B cell (primary cell): ENCODE data around the gene RGN. TPM values are rescaled to one million over a fixed set of nuclear protein-coding genes. Genes with fewer than 3 reads are reported as not detected.

Experiments
- ATAC-seq: fragments of 200-7000 bp; cut with Tn5 transposase; one replicate; pipeline ENCODE4 v1.10.0; 2021; ENCODE audit warnings: low read depth, mild to moderate bottlenecking, moderate number of reproducible peaks, moderate library complexity
- CTCF ChIA-PET: fragments of 350-600 bp; sonication (Branson Sonifier 250); formaldehyde crosslinking; loops from one replicate; lab custom pipeline; 2021; ENCODE audit warnings: antibody characterized with exemption, inconsistent platforms; lab: Charles Lee
- POLR2A ChIA-PET: fragments of 350-600 bp; sonication (Branson Sonifier 250); formaldehyde crosslinking; loops from one replicate; lab custom pipeline; 2021; ENCODE audit warnings: antibody characterized with exemption; lab: Charles Lee
- DNase-seq: peaks from one replicate; pipeline ENCODE4 v3.0.0; 2013
- H2AFZ ChIP-seq: 2 replicates; pipeline ENCODE4 v1.6.1; 2012; ENCODE audit warnings: mild to moderate bottlenecking, low read depth, low read length; ENCODE audit not compliant: insufficient read depth, poor library complexity, severe bottlenecking
- H3K27ac ChIP-seq, 2 donors: 1 replicate in 1 of 2; 2 replicates in 1 of 2; pipeline ENCODE4 v1.5.1; 2012 to 2013; ENCODE audit warnings: low read length in 2 of 2, mild to moderate bottlenecking in 2 of 2, moderate library complexity in 1 of 2
- H3K27me3 ChIP-seq, 4 experiments: fragments of 200-600 bp in 1 of 4; sonication (generic) in 1 of 4; replicated peaks in 1 of 4; 1 replicate in 2 of 4; 2 replicates in 2 of 4; pipeline versions ENCODE4 v1.6.1 to v1.7.0; 2013 to 2016; ENCODE audit warnings: low read length in 3 of 4, mild to moderate bottlenecking in 2 of 4, mixed read lengths in 1 of 4, moderate library complexity in 1 of 4; ENCODE audit not compliant: insufficient read depth in 4 of 4, control insufficient read depth in 3 of 4; ENCODE audit errors: control extremely low read depth in 1 of 4
- H3K36me3 ChIP-seq, 2 experiments: replicated peaks in 1 of 2; 1 replicate in 1 of 2; 2 replicates in 1 of 2; pipeline versions ENCODE4 v1.6.1 to v1.7.1; 2013; ENCODE audit warnings: low read length in 1 of 2; ENCODE audit not compliant: insufficient read depth in 2 of 2, control insufficient read depth in 1 of 2; ENCODE audit errors: control extremely low read depth in 1 of 2, extremely low read depth in 1 of 2
- H3K4me1 ChIP-seq, 2 donors: fragments of 200-600 bp in 1 of 2; sonication (generic) in 1 of 2; 1 replicate in 1 of 2; 2 replicates in 1 of 2; pipeline versions ENCODE4 v1.5.1 to v1.6.1; 2013 to 2017; ENCODE audit warnings: low read length in 2 of 2; ENCODE audit not compliant: control insufficient read depth in 2 of 2, insufficient read depth in 2 of 2
- H3K4me2 ChIP-seq: replicated peaks from 2 replicates; pipeline ENCODE3; 2012; ENCODE audit warnings: mild to moderate bottlenecking, low read depth, low read length; ENCODE audit not compliant: poor library complexity, severe bottlenecking
- H3K4me3 ChIP-seq, 5 experiments: fragments of 200-600 bp in 1 of 5; sonication (generic) in 1 of 5; 1 replicate in 3 of 5; 2 replicates in 2 of 5; pipeline versions ENCODE4 v1.5.1 to v1.7.0; 2011 to 2016; ENCODE audit warnings: low read length in 4 of 5, mild to moderate bottlenecking in 4 of 5, low read depth in 2 of 5, control low read depth in 1 of 5, moderate library complexity in 1 of 5; ENCODE audit not compliant: insufficient read depth in 1 of 5; ENCODE audit errors: control extremely low read depth in 1 of 5, extremely low read depth in 1 of 5
- H3K79me2 ChIP-seq: fragments of 200-600 bp; sonication (generic); one replicate; pipeline ENCODE4 v1.6.0; 2016; ENCODE audit warnings: low read length; ENCODE audit not compliant: control insufficient read depth, insufficient read depth
- H3K9ac ChIP-seq: fragments of 200-600 bp; sonication (generic); 2 replicates; pipeline ENCODE4 v1.6.1; 2017; ENCODE audit warnings: mild to moderate bottlenecking, low read length, moderate library complexity
- H3K9me3 ChIP-seq, 3 donors: one replicate each; pipeline versions ENCODE4 v1.6.1 to v1.7.1; 2013; ENCODE audit warnings: low read length in 2 of 3; ENCODE audit not compliant: control insufficient read depth in 2 of 3, insufficient read depth in 1 of 3; ENCODE audit errors: control extremely low read depth in 1 of 3
- H4K20me1 ChIP-seq: 2 replicates; pipeline ENCODE4 v1.6.0; 2012; ENCODE audit warnings: mild to moderate bottlenecking, low read length; ENCODE audit not compliant: insufficient read depth, control insufficient read depth, poor library complexity, severe bottlenecking
- H3K27ac Mint-ChIP-seq: one replicate; pipeline ENCODE4 v1.8.0; 2021; ENCODE audit warnings: mixed read lengths
- H3K27me3 Mint-ChIP-seq: one replicate; pipeline ENCODE4 v1.8.0; 2021; ENCODE audit warnings: mixed read lengths
- H3K4me1 Mint-ChIP-seq: one replicate; pipeline ENCODE4 v1.8.0; 2021; ENCODE audit warnings: mixed read lengths
- H3K4me3 Mint-ChIP-seq: one replicate; pipeline ENCODE4 v1.8.0; 2021; ENCODE audit warnings: mixed read lengths
- H3K9me3 Mint-ChIP-seq: one replicate; pipeline ENCODE4 v1.8.0; 2022; ENCODE audit warnings: mixed read lengths; ENCODE audit not compliant: insufficient read depth
- CTCF ChIP-seq: fragments of 200-600 bp; IDR thresholded peaks from one replicate; pipeline ENCODE4 v1.8.0; 2022; ENCODE audit warnings: antibody characterized with exemption, mild to moderate bottlenecking
- EZH2 ChIP-seq: IDR thresholded peaks from 2 replicates; pipeline ENCODE4 v1.6.1; 2012; ENCODE audit warnings: borderline replicate concordance, low read depth, mild to moderate bottlenecking, moderate library complexity, low read length; ENCODE audit not compliant: insufficient read depth, poor library complexity, severe bottlenecking
- WGBS: methylation state at CpG from one replicate; pipeline ENCODE4 v1.1.5; 2013; ENCODE audit warnings: missing lambda C conversion rate; ENCODE audit not compliant: insufficient coverage; 5-methylcytosine and 5-hydroxymethylcytosine counted together
- intact Hi-C: fragments of 100-400 bp; cut with micrococcal nuclease; formaldehyde crosslinking; loops from one replicate; pipeline ENCODE4 v1.10.0; 2022
- polyA plus RNA-seq: library from polyadenylated mRNA; depleted of rRNA; stranded (reverse); fragments of >200 nt; gene quantifications from 2 replicates; pipeline ENCODE4 v1.2.3, GENCODE V29; 2012
- total RNA-seq, 2 donors: library from RNA; stranded (reverse); fragments of 120-200 nt in 1 of 2; gene quantifications; 1 replicate in 1 of 2; 2 replicates in 1 of 2; pipeline versions ENCODE4 v1.2.3 to v1.2.4, GENCODE V29; 2013 to 2022

The RGN gene
- total and polyA plus RNA-seq, 2 donors (not counting 1 experiment from before 2014, with no cell fraction given), result 0.25 TPM; not detected in 1

GRCh38 chrX:47047989-47048388, 30.3 kb upstream of the RGN start:
- no peaks in the 10 kb centered on the region for H3K4me1 ChIP-seq
- H3K9ac ChIP-seq, result no peak overlapping the region
- no peak overlapping the region for H2AFZ ChIP-seq
- H4K20me1 ChIP-seq, result no peaks in the 10 kb centered on the region
- intact Hi-C loops, result no loop called here
- no peaks in the 10 kb centered on the region for H3K27me3 ChIP-seq
- no peaks in the 10 kb centered on the region for H3K9me3 ChIP-seq
- no peaks in the 10 kb centered on the region for H3K27me3 Mint-ChIP-seq
- DNase-seq (no peak), ATAC-seq (no peak)
- H3K4me3 Mint-ChIP-seq, result no peak overlapping the region
- no peak overlapping the region for H3K4me3 ChIP-seq
- ChIA-PET CTCF (no interaction called here), POLR2A (no interaction called here)
- no peak overlapping the region for H3K4me2 ChIP-seq
- no peak overlapping the region for H3K27ac ChIP-seq
- TF ChIP-seq EZH2 (no peak), CTCF (no peak)
- no peaks in the 10 kb centered on the region for H3K9me3 Mint-ChIP-seq
- H3K27ac Mint-ChIP-seq, result no peak overlapping the region
- no peaks in the 10 kb centered on the region for H3K79me2 ChIP-seq
- H3K4me1 Mint-ChIP-seq, result no peaks in the 10 kb centered on the region
- WGBS, result no CpG with 5 or more reads among the region's 5 CpGs
- H3K36me3 ChIP-seq, result peaks cover 0 to 2% of the 10 kb centered on the region in 2 experiments

- no peaks in the 10 kb centered on the region for H3K9me3 ChIP-seq
- no peak overlapping the region for H3K9ac ChIP-seq
- intact Hi-C loops, result no loop called here
- H3K9me3 Mint-ChIP-seq, result no peaks in the 10 kb centered on the region
- no peak for ATAC-seq
- no peak overlapping the region for H3K4me3 ChIP-seq
- no peak overlapping the region for H2AFZ ChIP-seq
- peaks cover 0 to 25% of the 10 kb centered on the region in 2 experiments for H3K36me3 ChIP-seq
- H3K4me1 ChIP-seq, result no peaks in the 10 kb centered on the region
- CTCF ChIA-PET, result no interaction called here
- H4K20me1 ChIP-seq, result no peaks in the 10 kb centered on the region
- no peak for DNase-seq
- no peaks in the 10 kb centered on the region for H3K79me2 ChIP-seq
- no CpG with 5 or more reads among the region's 1 CpG for WGBS
- no peaks in the 10 kb centered on the region for H3K4me1 Mint-ChIP-seq
- TF ChIP-seq CTCF (no peak), EZH2 (no peak)
- no peak overlapping the region for H3K27ac ChIP-seq
- no peaks in the 10 kb centered on the region for H3K27me3 Mint-ChIP-seq
- POLR2A ChIA-PET, result no interaction called here
- H3K4me3 Mint-ChIP-seq, result no peak overlapping the region
- H3K27ac Mint-ChIP-seq, result no peak overlapping the region
- no peak overlapping the region for H3K4me2 ChIP-seq
- H3K27me3 ChIP-seq, result no peaks in the 10 kb centered on the region
These were observed 18.9 kb upstream of the RGN start for GRCh38 chrX:47059142-47059874.
